ENCODE data around the gene PACS1. TPM values are rescaled to one million over a fixed set of nuclear protein-coding genes. Genes with fewer than 3 reads are reported as not detected.
A peak's percentile ranks its signal among the peaks of the same experiment; 100 is the strongest.

The PACS1 gene
- total RNA-seq, 1 experiment from 2014 or later = 41.1 TPM

DNA sequence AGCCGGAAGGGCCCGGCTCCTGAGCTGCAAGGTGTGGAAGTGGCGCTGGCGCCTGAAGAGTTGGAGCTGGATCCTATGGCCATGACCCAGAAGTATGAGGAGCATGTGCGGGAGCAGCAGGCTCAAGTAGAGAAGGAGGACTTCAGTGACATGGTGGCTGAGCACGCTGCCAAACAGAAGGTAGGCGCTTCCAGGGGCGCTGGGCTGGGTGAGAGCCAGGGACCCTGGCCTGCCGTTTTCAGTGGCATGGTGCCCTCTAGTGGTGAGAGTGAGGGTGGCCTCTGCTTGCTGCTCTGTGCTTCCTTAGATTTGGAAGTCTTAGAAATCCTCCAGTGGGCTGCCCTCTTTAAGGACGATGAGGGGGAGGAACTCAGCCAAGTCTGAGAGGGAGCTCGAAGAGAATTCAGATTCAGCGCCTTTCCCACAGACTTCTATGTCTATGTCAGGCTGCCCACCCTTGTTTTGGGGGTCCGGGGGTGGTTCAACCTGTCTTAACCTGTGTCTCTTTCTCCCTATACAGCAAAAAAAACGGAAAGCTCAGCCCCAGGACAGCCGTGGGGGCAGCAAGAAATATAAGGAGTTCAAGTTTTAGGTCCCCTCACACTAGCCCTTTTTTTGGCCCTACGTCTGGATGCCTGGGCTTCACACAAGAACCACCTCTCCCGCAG, 1.8 kb upstream of the PACS1 start:
- DNase-seq (ENCODE audit: low read depth, low spot score) = peak; percentile 42
- POLR2A ChIA-PET = interaction anchor here (0.6 to 1.1 kb wide), 2 partner anchors 54 to 59 kb away, joined by 3 to 4 read pairs; no protein-coding TSS in a partner anchor
- Histone ChIP-seq H4K20me1 (ENCODE audit: insufficient read depth) (no peaks in the 10 kb centered on the region), H3K4me3 (replicated peaks in 1 of 2; ENCODE audit: low read depth in 1 of 2, low read length in 2 of 2) (no peak overlapping the region), H3K4me2 (ENCODE audit: low read length) (no peak overlapping the region), H3K9ac (ENCODE audit: low read length) (no peak overlapping the region), H3K79me2 (ENCODE audit: insufficient read depth, low read length) (peaks cover 54% of the 10 kb centered on the region), H3K36me3 (ENCODE audit: control insufficient read depth in 1 of 2, insufficient read depth in 2 of 2, low read length in 2 of 2) (peaks cover 35 to 46% of the 10 kb centered on the region in 2 experiments), H3K27me3 (ENCODE audit: insufficient read depth, low read length) (no peaks in the 10 kb centered on the region), H3K9me3 (ENCODE audit: control insufficient read depth in 1 of 2, insufficient read depth in 1 of 2, low read depth in 1 of 2, low read length in 2 of 2) (no peaks in the 10 kb centered on the region), H3K27ac (ENCODE audit: low read depth, low read length) (peak overlapping the region; percentile 89; the same call in 1 of the 2 replicates), H2AFZ (ENCODE audit: low read depth, low read length, poor library complexity, severe bottlenecking) (no peak overlapping the region), H3K4me1 (ENCODE audit: control insufficient read depth in 1 of 2, insufficient read depth in 2 of 2, low read length in 2 of 2) (peaks cover 10 to 21% of the 10 kb centered on the region in 2 experiments), H3K9me2 (ENCODE audit: insufficient read depth) (no peaks in the 10 kb centered on the region)
- TF ChIP-seq YY1 (IDR thresholded peaks at IDR 0.05; ENCODE audit: extremely low read depth, insufficient replicate concordance, low read depth, low read length) = peak; percentile 8
- TF ChIP-seq, protein P1, sequence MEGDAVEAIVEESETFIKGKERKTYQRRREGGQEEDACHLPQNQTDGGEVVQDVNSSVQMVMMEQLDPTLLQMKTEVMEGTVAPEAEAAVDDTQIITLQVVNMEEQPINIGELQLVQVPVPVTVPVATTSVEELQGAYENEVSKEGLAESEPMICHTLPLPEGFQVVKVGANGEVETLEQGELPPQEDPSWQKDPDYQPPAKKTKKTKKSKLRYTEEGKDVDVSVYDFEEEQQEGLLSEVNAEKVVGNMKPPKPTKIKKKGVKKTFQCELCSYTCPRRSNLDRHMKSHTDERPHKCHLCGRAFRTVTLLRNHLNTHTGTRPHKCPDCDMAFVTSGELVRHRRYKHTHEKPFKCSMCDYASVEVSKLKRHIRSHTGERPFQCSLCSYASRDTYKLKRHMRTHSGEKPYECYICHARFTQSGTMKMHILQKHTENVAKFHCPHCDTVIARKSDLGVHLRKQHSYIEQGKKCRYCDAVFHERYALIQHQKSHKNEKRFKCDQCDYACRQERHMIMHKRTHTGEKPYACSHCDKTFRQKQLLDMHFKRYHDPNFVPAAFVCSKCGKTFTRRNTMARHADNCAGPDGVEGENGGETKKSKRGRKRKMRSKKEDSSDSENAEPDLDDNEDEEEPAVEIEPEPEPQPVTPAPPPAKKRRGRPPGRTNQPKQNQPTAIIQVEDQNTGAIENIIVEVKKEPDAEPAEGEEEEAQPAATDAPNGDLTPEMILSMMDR (IDR thresholded peaks at IDR 0.05 in 2 of 3, conservative IDR thresholded peaks at IDR 0.05 in 1 of 3; ENCODE audit: borderline replicate concordance in 1 of 3, insufficient read depth in 1 of 3, low read depth in 2 of 3, low read length in 2 of 3) = peak; percentile 70 to 96 (median 95); a peak in 5 of 6 replicates
- no peak for TF ChIP-seq FOSL1 (IDR thresholded peaks at IDR 0.05; ENCODE audit: low read depth)
- peak; percentile 75 for TF ChIP-seq RAD21 (IDR thresholded peaks at IDR 0.05; ENCODE audit: low read depth)
- CTCF ChIA-PET = interaction anchor here (0.9 to 2.0 kb wide), 8 partner anchors 10 to 192 kb away, joined by 3 to 11 read pairs (median 5); no protein-coding TSS in a partner anchor
- intact Hi-C loops (cut with micrococcal nuclease) = loop anchor here (2.0 kb wide), 1 partner anchor 67 kb away; no protein-coding TSS in a partner anchor
- BruUV-seq (replicated peaks) = TSS peak; percentile 9
- ATAC-seq = peak; percentile 62
- RAD21 ChIA-PET (ENCODE audit: low non-redundant PET in 1 of 2, low total read pairs in 2 of 2, uncharacterized antibody in 2 of 2, unreplicated experiment in 2 of 2) = interaction anchor here in 1 of 2 experiments (1.1 kb wide), 1 partner anchor 324 kb away, joined by 4 read pairs; no protein-coding TSS in a partner anchor

All from HCT116 (cell line).